GM18520 (cell line): Measurements from ENCODE around the gene PYHIN1.

Source experiments
- ATAC-seq: cut with Tn5 transposase; IDR thresholded peaks from one replicate; pipeline ENCODE4 v1.9.1; 2021; ENCODE audit not compliant: unreplicated experiment

The PYHIN1 gene

DNA sequence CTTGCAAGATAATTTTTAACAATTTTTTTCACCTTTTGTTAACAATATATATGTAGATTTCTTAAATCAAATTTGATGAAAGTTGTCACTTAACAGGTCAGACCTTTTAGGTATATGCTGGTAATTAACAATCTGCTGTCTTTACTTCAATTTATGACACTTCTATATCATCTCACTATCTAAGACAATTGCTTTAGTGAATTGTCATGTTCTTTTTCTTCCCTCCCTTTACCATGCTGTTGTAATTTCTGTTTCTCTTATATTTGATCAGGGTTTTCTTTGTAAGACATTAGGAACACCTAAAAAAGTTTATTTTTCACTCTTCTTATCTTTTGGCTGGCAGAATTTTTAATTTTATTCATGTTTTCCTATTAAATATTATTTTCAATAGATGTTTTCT lies 80.4 kb downstream of the PYHIN1 start:
- no peak for ATAC-seq

DNA sequence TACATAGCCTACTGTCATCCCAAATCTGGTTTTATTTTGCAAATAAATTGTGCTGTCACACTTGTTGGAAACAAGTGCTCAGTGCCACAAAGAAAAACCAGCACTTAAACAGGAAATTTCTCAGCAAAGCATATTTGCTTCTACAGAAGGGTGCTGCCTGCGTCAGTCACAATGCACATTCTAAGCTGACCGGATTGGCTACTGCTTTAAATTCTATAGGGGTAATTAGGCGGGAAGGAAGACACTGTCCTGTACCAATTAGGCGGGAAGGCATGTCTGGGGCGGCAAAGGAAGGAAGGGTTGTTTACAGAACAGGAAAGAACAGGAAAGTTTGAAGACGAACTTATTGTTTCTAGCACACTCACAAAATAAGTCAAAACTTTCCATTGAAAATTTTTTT lies 81.1 kb downstream of the PYHIN1 start:
- ATAC-seq: no peak

DNA sequence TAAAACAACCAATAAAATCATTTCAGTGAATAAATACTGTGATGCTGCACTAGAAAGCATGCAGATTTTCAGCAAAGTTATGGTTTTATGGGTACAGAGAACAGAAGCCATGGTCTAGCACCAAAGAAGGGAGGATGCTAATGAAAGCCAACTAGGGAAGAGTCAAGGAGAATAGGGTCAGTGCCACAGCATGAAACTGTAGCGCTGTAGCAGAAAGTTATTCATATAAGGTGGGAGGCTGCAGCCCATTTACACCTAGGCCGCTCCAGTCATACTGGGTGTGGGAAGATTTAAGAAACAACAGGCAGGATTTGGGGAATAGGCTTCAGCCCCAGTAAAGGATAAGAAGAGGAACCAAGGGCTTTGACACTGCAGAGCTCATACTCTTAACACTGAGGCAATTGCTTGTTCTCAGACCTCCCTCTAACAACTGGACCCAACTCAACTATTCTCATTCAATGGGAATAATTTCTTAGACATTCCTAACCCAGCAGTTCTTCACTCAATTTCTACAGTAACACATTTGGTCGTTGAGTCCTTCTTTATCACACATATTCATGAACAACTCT lies 82.7 kb downstream of the PYHIN1 start:
- no peak for ATAC-seq

DNA sequence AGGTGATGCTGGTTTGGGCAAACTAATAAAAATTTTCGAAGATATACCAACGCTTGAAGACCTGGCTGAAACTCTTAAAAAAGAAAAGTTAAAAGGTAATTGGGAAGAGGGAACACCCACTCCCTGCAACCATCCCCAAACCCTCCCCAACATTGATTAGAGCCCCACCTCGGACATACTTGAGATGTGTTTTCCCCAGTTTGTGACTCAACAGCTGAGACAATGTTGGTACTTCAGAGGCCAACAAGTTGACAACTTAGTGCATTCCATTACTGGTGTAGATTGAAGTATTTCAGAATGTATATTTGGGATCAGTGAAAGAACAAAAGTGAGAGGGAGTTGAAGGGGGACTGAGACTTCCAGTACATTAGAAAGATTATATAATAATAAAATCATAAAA lies 83.5 kb downstream of the PYHIN1 start:
- ATAC-seq: no peak

DNA sequence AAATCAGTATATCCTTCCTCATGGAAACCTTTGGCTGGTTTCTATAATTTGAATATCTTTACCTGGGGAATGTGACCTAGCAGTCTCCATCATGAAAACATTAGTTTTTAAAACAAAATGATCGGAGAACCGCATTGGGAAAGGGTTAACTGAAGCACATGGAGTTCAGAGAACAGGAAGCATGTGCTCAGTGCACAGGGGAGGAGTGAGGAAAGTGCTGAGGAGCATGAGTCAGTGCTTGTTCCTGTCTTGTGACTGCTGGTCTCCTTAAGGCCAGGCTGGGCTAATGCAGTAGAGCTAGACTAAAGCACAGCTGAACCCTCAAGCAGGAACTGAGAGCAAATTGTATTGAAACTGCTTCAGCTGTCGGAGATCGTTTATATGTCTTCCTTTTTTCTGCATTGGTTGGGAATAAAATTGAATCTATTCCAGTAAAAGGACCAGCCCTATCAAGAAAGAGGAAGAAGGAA lies 84.1 kb downstream of the PYHIN1 start:
- peak; percentile 93 for ATAC-seq

DNA sequence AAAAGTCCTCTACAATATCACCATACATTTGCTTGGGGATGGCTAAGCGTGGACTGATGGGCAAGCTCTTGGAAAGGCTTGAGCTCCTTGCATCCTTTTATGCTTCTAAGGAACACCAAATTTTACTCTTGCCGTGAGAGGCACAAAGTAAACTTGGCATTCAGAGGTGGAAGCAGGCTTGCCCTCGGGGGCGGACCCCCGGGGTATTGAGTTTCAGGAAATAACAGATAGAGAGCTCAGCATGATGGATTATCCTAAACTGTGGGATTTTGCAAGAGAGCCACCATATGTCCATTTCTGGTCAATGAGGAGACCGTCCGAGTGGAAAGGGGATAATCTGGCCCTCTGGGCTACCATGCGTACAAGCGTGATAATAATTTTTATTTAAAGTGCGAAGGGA lies 92.4 kb downstream of the PYHIN1 start:
- ATAC-seq: no peak

DNA sequence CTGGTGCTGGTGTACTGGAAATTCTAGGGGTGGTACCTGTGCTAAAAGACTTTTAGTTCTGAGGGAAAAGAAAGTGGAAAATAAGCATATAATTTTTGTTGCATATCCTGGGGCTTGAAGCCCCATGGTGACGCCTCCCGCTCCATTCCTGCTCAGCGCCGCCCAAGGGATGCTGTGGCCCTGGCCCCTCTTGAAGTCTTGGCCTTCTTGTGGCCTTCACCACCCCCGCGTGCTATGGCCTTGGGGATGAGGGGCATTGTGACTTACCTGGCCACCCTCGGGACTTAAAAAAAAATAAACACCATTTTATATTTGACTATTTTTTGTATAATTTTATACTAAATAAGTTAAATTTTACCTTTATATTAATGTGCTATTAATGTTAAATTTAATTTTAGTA lies 93.7 kb downstream of the PYHIN1 start:
- no peak for ATAC-seq
